Measurements from ENCODE around the gene CD320. TPM values are rescaled to one million over a fixed set of nuclear protein-coding genes. Genes with fewer than 3 reads are reported as not detected.
"Not testable (repeated sequence)": the region's sequence is repeated elsewhere in the genome, so short reads cannot be mapped to it uniquely, and the experiment has no call there.

CD320 gene
- total RNA-seq, 1 donor from 2014 or later = 65.1 TPM

- intact Hi-C loops (cut with micrococcal nuclease) = no loop called here
Measured at GRCh38 chr19:8310342-8311055, 2.3 kb upstream of the CD320 start.

- intact Hi-C loops (cut with micrococcal nuclease) = loop anchor here (1.0 to 5.0 kb wide), 2 partner anchors 12 to 1112 kb away; partner anchors contain the start of genes NDUFA7 and RPS28
Measured at GRCh38 chr19:8308891-8309291, 733 bp upstream of the CD320 start.

GRCh38 chr19:8307400-8307964 is 676 bp downstream of the CD320 start:
- intact Hi-C loops (cut with micrococcal nuclease) = loop anchor here (5.0 kb wide), 1 partner anchor 1110 kb away; no protein-coding TSS in a partner anchor

- intact Hi-C loops (cut with micrococcal nuclease) = loop anchor here (5.0 kb wide), 1 partner anchor 1109 kb away; no protein-coding TSS in a partner anchor
Measured at GRCh38 chr19:8306235-8307054, 1.7 kb downstream of the CD320 start.

- intact Hi-C loops (cut with micrococcal nuclease) = loop anchor here (5.0 kb wide), 1 partner anchor 1108 kb away; no protein-coding TSS in a partner anchor
Measured at GRCh38 chr19:8305798-8306197, 2.4 kb downstream of the CD320 start.

GRCh38 chr19:8304841-8305621 is 3.1 kb downstream of the CD320 start:
- intact Hi-C loops (cut with micrococcal nuclease) = loop anchor here (5.0 kb wide), 1 partner anchor 1108 kb away; no protein-coding TSS in a partner anchor

GRCh38 chr19:8302734-8303133 is 5.4 kb downstream of the CD320 start:
- intact Hi-C loops (cut with micrococcal nuclease) = no loop called here

GRCh38 chr19:8302357-8302691 is 5.8 kb downstream of the CD320 start:
- intact Hi-C loops (cut with micrococcal nuclease) = no loop called here

- intact Hi-C loops (cut with micrococcal nuclease) = not testable (repeated sequence)
Measured at GRCh38 chr19:8291337-8291736, 16.8 kb downstream of the CD320 start.

GRCh38 chr19:8276508-8276907 is 31.6 kb downstream of the CD320 start:
- intact Hi-C loops (cut with micrococcal nuclease) = not testable (repeated sequence)

GRCh38 chr19:8269724-8270123 is 38.4 kb downstream of the CD320 start:
- intact Hi-C loops (cut with micrococcal nuclease) = loop anchor here (5.0 kb wide), 1 partner anchor 53 kb away; the partner anchor contains the start of genes NDUFA7 and RPS28

- intact Hi-C loops (cut with micrococcal nuclease) = loop anchor here (5.0 kb wide), 1 partner anchor 56 kb away; the partner anchor contains the start of genes NDUFA7 and RPS28
Measured at GRCh38 chr19:8265872-8266271, 42.3 kb downstream of the CD320 start.

- intact Hi-C loops (cut with micrococcal nuclease) = not testable (repeated sequence)
Measured at GRCh38 chr19:8264248-8264647, 43.9 kb downstream of the CD320 start.

- intact Hi-C loops (cut with micrococcal nuclease) = no loop called here
Measured at GRCh38 chr19:8262431-8262830, 45.7 kb downstream of the CD320 start.

GRCh38 chr19:8261881-8262280 is 46.3 kb downstream of the CD320 start:
- intact Hi-C loops (cut with micrococcal nuclease) = no loop called here

- intact Hi-C loops (cut with micrococcal nuclease) = no loop called here
Measured at GRCh38 chr19:8261347-8261746, 46.8 kb downstream of the CD320 start.

- intact Hi-C loops (cut with micrococcal nuclease) = no loop called here
Measured at GRCh38 chr19:8259922-8260247, 48.3 kb downstream of the CD320 start.

- intact Hi-C loops (cut with micrococcal nuclease) = no loop called here
Measured at GRCh38 chr19:8259142-8259921, 48.8 kb downstream of the CD320 start.

GRCh38 chr19:8257052-8257443 is 51.1 kb downstream of the CD320 start:
- intact Hi-C loops (cut with micrococcal nuclease) = no loop called here

GRCh38 chr19:8256276-8257051 is 51.7 kb downstream of the CD320 start:
- intact Hi-C loops (cut with micrococcal nuclease) = no loop called here
